HCT116 (cell line): ENCODE data around the gene AJUBA. TPM values are rescaled to one million over a fixed set of nuclear protein-coding genes. Genes with fewer than 3 reads are reported as not detected.

Source experiments
- ATAC-seq: fragments of 200-7000 bp; cut with Tn5 transposase; 2 replicates; pipeline ENCODE4 v1.9.1; 2020; ENCODE audit warnings: mild to moderate bottlenecking, moderate library complexity
- BruUV-seq: library from RNA; stranded (reverse); fragments of 400-500 nt; replicated peaks from 2 replicates; lab custom pipeline; 2021; lab: Mats Ljungman, UMichigan
- CTCF ChIA-PET: fragments of 300-600 bp; sonication (Branson Sonifier 250); formaldehyde crosslinking; loops from one replicate; lab custom pipeline; 2021; ENCODE audit warnings: antibody characterized with exemption; lab: Charles Lee
- POLR2A ChIA-PET: fragments of 300-600, 350-600 bp; sonication (Branson Sonifier 250); formaldehyde crosslinking; loops from one replicate; lab custom pipeline; 2021; ENCODE audit warnings: antibody characterized with exemption; lab: Charles Lee
- RAD21 ChIA-PET, 2 experiments: fragments of 300-600 bp; sonication (Branson Sonifier 250); formaldehyde crosslinking; loops; one replicate each; lab custom pipeline; 2023; ENCODE audit warnings: low total read pairs in 2 of 2; ENCODE audit not compliant: uncharacterized antibody in 2 of 2, unreplicated experiment in 2 of 2, low non-redundant PET in 1 of 2; lab: Charles Lee
- DNase-seq: peaks from one replicate; pipeline ENCODE4 v3.0.0-alpha.2; 2010; ENCODE audit warnings: low read depth, low spot score
- H2AFZ ChIP-seq: fragments of 200-600 bp; shearing (Covaris generic), sonication (generic); 2 replicates; pipeline ENCODE4 v1.6.1; 2017; ENCODE audit warnings: low read depth, mixed run types, mixed read lengths, antibody characterized with exemption, low read length; ENCODE audit not compliant: poor library complexity, severe bottlenecking
- H3K27ac ChIP-seq: 2 replicates; pipeline ENCODE4 v1.5.1; 2012; ENCODE audit warnings: low read depth, low read length
- H3K27me3 ChIP-seq: fragments of 200-600 bp; sonication (generic); 2 replicates; pipeline ENCODE4 v1.6.1; 2016; ENCODE audit warnings: mixed run types, low read length, mixed read lengths; ENCODE audit not compliant: insufficient read depth
- H3K36me3 ChIP-seq, 2 experiments: fragments of 200-500 bp in 1 of 2; fragments of 200-600 bp in 1 of 2; sonication (Bioruptor generic) in 1 of 2; sonication (generic) in 1 of 2; 2 replicates each; pipeline versions ENCODE4 v1.5.1 to v1.6.1; 2014 to 2016; ENCODE audit warnings: low read length in 2 of 2, inconsistent platforms in 1 of 2, mixed read lengths in 1 of 2, mixed run types in 1 of 2; ENCODE audit not compliant: insufficient read depth in 2 of 2, control insufficient read depth in 1 of 2
- H3K4me1 ChIP-seq, 2 experiments: fragments of 200-600 bp in 1 of 2; sonication (generic) in 1 of 2; 2 replicates each; pipeline versions ENCODE4 v1.5.1 to v1.6.1; 2012 to 2017; ENCODE audit warnings: low read length in 2 of 2, inconsistent platforms in 1 of 2, mild to moderate bottlenecking in 1 of 2, mixed read lengths in 1 of 2, mixed run types in 1 of 2, moderate library complexity in 1 of 2; ENCODE audit not compliant: insufficient read depth in 2 of 2, control insufficient read depth in 1 of 2
- H3K4me2 ChIP-seq: fragments of 200-600 bp; sonication (generic); 2 replicates; pipeline ENCODE4 v1.6.1; 2017; ENCODE audit warnings: mixed run types, low read length, mixed read lengths
- H3K4me3 ChIP-seq, 2 experiments: fragments of 200-600 bp in 1 of 2; sonication (generic) in 1 of 2; replicated peaks in 1 of 2; 2 replicates each; pipeline ENCODE4 v1.5.1; 2011 to 2016; ENCODE audit warnings: low read length in 2 of 2, control low read depth in 1 of 2, low read depth in 1 of 2, mild to moderate bottlenecking in 1 of 2, mixed read lengths in 1 of 2, mixed run types in 1 of 2
- H3K79me2 ChIP-seq: fragments of 200-600 bp; sonication (generic); 2 replicates; pipeline ENCODE4 v1.6.1; 2017; ENCODE audit warnings: mild to moderate bottlenecking, mixed run types, low read length, moderate library complexity, mixed read lengths; ENCODE audit not compliant: insufficient read depth
- H3K9ac ChIP-seq: fragments of 200-600 bp; sonication (generic); 2 replicates; pipeline ENCODE4 v1.6.1; 2016; ENCODE audit warnings: low read length, mixed read lengths
- H3K9me2 ChIP-seq: fragments of 200-600 bp; sonication (generic), shearing (Covaris generic); 2 replicates; pipeline ENCODE4 v1.6.1; 2017; ENCODE audit warnings: mixed run types, mild to moderate bottlenecking, moderate library complexity; ENCODE audit not compliant: insufficient read depth
- H3K9me3 ChIP-seq, 2 experiments: fragments of 200-500 bp in 1 of 2; fragments of 200-600 bp in 1 of 2; sonication (Bioruptor generic) in 1 of 2; sonication (generic) in 1 of 2; 2 replicates each; pipeline ENCODE4 v1.6.1; 2014 to 2017; ENCODE audit warnings: low read length in 2 of 2, mixed read lengths in 2 of 2, inconsistent platforms in 1 of 2, low read depth in 1 of 2, mild to moderate bottlenecking in 1 of 2, mixed run types in 1 of 2, moderate library complexity in 1 of 2; ENCODE audit not compliant: control insufficient read depth in 1 of 2, insufficient read depth in 1 of 2
- H4K20me1 ChIP-seq: fragments of 200-600 bp; sonication (generic), shearing (Covaris generic); 2 replicates; pipeline ENCODE4 v1.6.1; 2017; ENCODE audit warnings: mixed run types, mild to moderate bottlenecking, moderate library complexity; ENCODE audit not compliant: insufficient read depth
- CBX3 ChIP-seq: IDR thresholded peaks from 2 replicates; pipeline ENCODE4 v1.6.1; 2012; ENCODE audit warnings: low read depth
- EGR1 ChIP-seq: IDR thresholded peaks from 2 replicates; pipeline ENCODE4 v1.6.1; 2012; ENCODE audit warnings: low read depth
- ELF1 ChIP-seq: IDR thresholded peaks from 2 replicates; pipeline ENCODE4 v1.6.1; 2012; ENCODE audit warnings: low read depth, borderline replicate concordance
- POLR2A ChIP-seq: IDR thresholded peaks from 2 replicates; pipeline ENCODE4 v1.7.0; 2011; ENCODE audit warnings: borderline replicate concordance; ENCODE audit not compliant: insufficient read depth, insufficient read length; ENCODE audit errors: extremely low read depth
- POLR2AphosphoS5 ChIP-seq: IDR thresholded peaks from 2 replicates; pipeline ENCODE4 v1.6.1; 2011; ENCODE audit warnings: mild to moderate bottlenecking, low read depth, low read length, moderate library complexity
- RAD21 ChIP-seq: IDR thresholded peaks from 2 replicates; pipeline ENCODE4 v1.6.1; 2012; ENCODE audit warnings: low read depth, mild to moderate bottlenecking
- SIN3A ChIP-seq: IDR thresholded peaks from 2 replicates; pipeline ENCODE4 v1.6.1; 2012; ENCODE audit warnings: low read depth
- YY1 ChIP-seq: IDR thresholded peaks from 2 replicates; pipeline ENCODE4 v1.6.1; 2011; ENCODE audit warnings: low read length, low read depth, moderate library complexity, mild to moderate bottlenecking; ENCODE audit not compliant: insufficient replicate concordance; ENCODE audit errors: extremely low read depth
- ZFX ChIP-seq: fragments of 450-650 bp; IDR thresholded peaks from 2 replicates; pipeline ENCODE4 v1.6.1; 2017
- ZNF274 ChIP-seq: fragments of 200-500 bp; sonication (Bioruptor generic); IDR thresholded peaks from 2 replicates; pipeline ENCODE4 v1.6.1; 2014; ENCODE audit warnings: mild to moderate bottlenecking, low read depth, low read length, inconsistent platforms
- intact Hi-C: fragments of 100-400 bp; cut with micrococcal nuclease; formaldehyde crosslinking; loops from 2 replicates; pipeline ENCODE4 v1.10.0; 2022
- total RNA-seq: library from RNA; stranded (reverse); gene quantifications from one replicate; pipeline ENCODE4 v1.2.1, GENCODE V29; 2021; ENCODE audit not compliant: unreplicated experiment
- TF ChIP-seq, protein P1 (sequence below): IDR thresholded peaks from 2 replicates; pipeline ENCODE4 v1.6.1; 2011; ENCODE audit warnings: mild to moderate bottlenecking, low read length, moderate library complexity; ENCODE audit not compliant: insufficient replicate concordance; ENCODE audit errors: extremely low read depth
- TF ChIP-seq, protein P2 (sequence below): IDR thresholded peaks from 2 replicates; pipeline ENCODE4 v1.6.1; 2012
- TF ChIP-seq, protein P3 (sequence below): IDR thresholded peaks from 2 replicates; pipeline ENCODE4 v1.6.1; 2012
- TF ChIP-seq, protein P4 (sequence below), 3 experiments: fragments of 200-600 bp in 1 of 3; sonication (generic) in 1 of 3; IDR thresholded peaks in 2 of 3; conservative IDR thresholded peaks in 1 of 3; 2 replicates each; pipeline ENCODE4 v1.5.1; 2012 to 2017; ENCODE audit warnings: low read depth in 2 of 3, low read length in 2 of 3, antibody characterized with exemption in 1 of 3, borderline replicate concordance in 1 of 3, control low read depth in 1 of 3, mild to moderate bottlenecking in 1 of 3, mixed read lengths in 1 of 3, mixed run types in 1 of 3, moderate library complexity in 1 of 3; ENCODE audit not compliant: insufficient read depth in 1 of 3

Gene AJUBA
- total RNA-seq, 1 experiment from 2014 or later, result 39.7 TPM

DNA sequence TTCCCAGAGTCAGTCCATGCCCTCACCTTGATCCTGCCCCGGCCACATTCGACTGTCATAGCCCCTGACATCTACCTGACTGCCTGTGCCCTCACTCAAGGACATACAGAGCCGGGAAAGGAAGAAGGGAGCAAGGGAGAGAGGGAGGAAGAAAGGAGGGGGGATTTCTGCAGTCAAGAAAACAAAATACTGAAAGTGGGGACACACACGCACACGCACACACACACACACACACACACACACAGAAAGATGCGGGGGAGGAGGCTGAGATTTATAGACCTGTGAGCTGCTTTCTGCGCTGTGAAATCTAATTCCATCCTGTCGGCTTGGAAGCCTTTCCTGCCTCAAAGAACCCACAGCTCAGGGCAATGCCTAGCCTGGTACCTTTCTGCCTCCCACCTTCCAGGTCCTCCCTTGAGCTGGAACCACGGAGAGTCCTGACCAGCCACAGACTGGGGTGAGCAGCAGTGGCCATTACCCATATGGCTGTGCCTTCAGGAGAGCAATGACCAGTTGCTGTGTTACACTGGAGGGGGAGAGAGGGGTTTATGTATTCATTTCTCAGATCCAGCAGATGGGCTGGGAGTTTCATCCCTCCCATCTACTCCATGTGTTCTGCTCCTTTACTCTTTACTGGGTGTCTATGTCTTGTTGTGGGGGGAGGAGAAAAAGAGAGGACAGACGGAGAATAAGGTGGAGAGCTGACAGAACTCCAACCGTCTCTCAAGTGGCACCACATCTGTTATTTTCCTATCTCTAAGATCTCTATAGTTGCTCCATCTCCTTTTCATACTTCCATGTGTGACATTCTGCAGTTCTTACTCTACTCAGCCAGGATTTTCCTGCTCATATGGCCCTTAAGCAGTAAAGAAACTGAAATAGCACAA is 14.7 kb upstream of the AJUBA start (continued):
- TF ChIP-seq, protein P1, sequence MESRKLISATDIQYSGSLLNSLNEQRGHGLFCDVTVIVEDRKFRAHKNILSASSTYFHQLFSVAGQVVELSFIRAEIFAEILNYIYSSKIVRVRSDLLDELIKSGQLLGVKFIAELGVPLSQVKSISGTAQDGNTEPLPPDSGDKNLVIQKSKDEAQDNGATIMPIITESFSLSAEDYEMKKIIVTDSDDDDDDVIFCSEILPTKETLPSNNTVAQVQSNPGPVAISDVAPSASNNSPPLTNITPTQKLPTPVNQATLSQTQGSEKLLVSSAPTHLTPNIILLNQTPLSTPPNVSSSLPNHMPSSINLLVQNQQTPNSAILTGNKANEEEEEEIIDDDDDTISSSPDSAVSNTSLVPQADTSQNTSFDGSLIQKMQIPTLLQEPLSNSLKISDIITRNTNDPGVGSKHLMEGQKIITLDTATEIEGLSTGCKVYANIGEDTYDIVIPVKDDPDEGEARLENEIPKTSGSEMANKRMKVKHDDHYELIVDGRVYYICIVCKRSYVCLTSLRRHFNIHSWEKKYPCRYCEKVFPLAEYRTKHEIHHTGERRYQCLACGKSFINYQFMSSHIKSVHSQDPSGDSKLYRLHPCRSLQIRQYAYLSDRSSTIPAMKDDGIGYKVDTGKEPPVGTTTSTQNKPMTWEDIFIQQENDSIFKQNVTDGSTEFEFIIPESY, result no peak

DNA sequence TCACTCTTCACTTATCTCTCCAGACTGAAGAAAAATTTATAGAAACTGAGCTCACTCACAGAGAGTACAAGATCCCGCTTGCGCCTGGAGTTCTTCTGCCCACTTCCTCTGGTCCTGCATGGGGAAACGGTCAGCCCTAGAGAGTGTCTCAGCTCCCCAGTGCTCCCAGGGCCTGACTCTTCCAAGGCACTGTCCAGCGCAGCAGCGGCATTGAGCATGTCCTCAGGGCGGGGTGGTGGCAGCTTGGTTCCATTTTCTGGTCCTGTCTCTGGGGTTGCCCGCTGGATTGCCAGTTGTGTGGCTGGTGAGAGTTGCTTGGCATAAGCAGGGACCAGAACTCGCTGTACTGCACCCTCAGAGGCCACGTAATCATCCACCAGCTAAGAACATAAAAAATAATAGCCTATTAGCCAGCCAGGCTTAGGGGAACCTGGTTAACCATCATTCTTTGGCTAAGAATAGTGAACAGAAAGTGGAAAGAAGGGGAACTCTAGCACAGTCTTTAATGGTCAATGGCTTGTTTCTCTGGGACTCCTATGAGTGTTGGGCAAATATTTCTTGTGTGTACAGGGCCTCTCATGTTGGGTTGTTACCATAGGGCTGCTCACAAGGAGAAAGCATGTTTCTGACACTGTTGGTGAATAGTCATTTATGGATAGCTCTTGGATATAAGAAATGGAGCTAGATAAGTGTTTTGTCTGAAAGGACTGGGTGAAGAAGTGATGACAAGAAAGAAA is 13.7 kb upstream of the AJUBA start:
- Histone ChIP-seq H3K9me3 (no peaks in the 10 kb centered on the region), H3K4me1 (peaks cover 4 to 8% of the 10 kb centered on the region in 2 experiments; a peak in 3 of 4 replicates), H4K20me1 (no peaks in the 10 kb centered on the region), H3K4me3 (no peak overlapping the region), H3K27ac (no peak overlapping the region), H2AFZ (no peak overlapping the region), H3K27me3 (no peaks in the 10 kb centered on the region), H3K36me3 (no peaks in the 10 kb centered on the region), H3K79me2 (no peaks in the 10 kb centered on the region), H3K4me2 (no peak overlapping the region), H3K9ac (no peak overlapping the region), H3K9me2 (no peaks in the 10 kb centered on the region)
- POLR2A ChIA-PET, result interaction anchor here (0.7 to 2.1 kb wide), 3 partner anchors 10 to 14 kb away, joined by 3 to 18 read pairs (median 6); no protein-coding TSS in a partner anchor
- no peak for ATAC-seq
- BruUV-seq, result no TSS peak
- CTCF ChIA-PET, result interaction anchor here (1.2 to 3.9 kb wide), 10 partner anchors 10 to 113 kb away, joined by 5 to 71 read pairs (median 18); partner anchors contain the start of genes AJUBA and CDH24
- RAD21 ChIA-PET, result interaction anchor here in 1 of 2 experiments (0.8 to 1.9 kb wide), 3 partner anchors 11 to 62 kb away, joined by 3 to 10 read pairs (median 7); partner anchors contain the start of gene CDH24
- intact Hi-C loops, result no loop called here
- DNase-seq, result no peak
- no peak for TF ChIP-seq POLR2AphosphoS5
- TF ChIP-seq SIN3A, result no peak
- TF ChIP-seq ZFX, result no peak
- TF ChIP-seq, protein P2, sequence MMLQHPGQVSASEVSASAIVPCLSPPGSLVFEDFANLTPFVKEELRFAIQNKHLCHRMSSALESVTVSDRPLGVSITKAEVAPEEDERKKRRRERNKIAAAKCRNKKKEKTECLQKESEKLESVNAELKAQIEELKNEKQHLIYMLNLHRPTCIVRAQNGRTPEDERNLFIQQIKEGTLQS, result no peak
- TF ChIP-seq RAD21, result no peak
- TF ChIP-seq CBX3, result no peak
- TF ChIP-seq, protein P3, sequence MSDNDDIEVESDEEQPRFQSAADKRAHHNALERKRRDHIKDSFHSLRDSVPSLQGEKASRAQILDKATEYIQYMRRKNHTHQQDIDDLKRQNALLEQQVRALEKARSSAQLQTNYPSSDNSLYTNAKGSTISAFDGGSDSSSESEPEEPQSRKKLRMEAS, result no peak
- TF ChIP-seq POLR2A, result no peak
- no peak for TF ChIP-seq YY1
- TF ChIP-seq, protein P1, result no peak
- TF ChIP-seq EGR1, result no peak
- TF ChIP-seq, protein P4, sequence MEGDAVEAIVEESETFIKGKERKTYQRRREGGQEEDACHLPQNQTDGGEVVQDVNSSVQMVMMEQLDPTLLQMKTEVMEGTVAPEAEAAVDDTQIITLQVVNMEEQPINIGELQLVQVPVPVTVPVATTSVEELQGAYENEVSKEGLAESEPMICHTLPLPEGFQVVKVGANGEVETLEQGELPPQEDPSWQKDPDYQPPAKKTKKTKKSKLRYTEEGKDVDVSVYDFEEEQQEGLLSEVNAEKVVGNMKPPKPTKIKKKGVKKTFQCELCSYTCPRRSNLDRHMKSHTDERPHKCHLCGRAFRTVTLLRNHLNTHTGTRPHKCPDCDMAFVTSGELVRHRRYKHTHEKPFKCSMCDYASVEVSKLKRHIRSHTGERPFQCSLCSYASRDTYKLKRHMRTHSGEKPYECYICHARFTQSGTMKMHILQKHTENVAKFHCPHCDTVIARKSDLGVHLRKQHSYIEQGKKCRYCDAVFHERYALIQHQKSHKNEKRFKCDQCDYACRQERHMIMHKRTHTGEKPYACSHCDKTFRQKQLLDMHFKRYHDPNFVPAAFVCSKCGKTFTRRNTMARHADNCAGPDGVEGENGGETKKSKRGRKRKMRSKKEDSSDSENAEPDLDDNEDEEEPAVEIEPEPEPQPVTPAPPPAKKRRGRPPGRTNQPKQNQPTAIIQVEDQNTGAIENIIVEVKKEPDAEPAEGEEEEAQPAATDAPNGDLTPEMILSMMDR (IDR thresholded peaks at IDR 0.05 in 2 of 3, conservative IDR thresholded peaks at IDR 0.05 in 1 of 3; ENCODE audit: borderline replicate concordance in 1 of 3, insufficient read depth in 1 of 3, low read depth in 2 of 3, low read length in 2 of 3), result no peak
- no peak for TF ChIP-seq ZNF274
- no peak for TF ChIP-seq ELF1
